Measurements from ENCODE around the gene GLUL. TPM values are rescaled to one million over a fixed set of nuclear protein-coding genes. Genes with fewer than 3 reads are reported as not detected.

The GLUL gene
- total RNA-seq, 1 donor from 2014 or later = 221 TPM

GRCh38 chr1:182332261-182333060, 59.1 kb downstream of the GLUL start:
- no peak for DNase-seq (ENCODE audit: low spot score)
- ATAC-seq = no peak

Other genes starting within 250 kb of the GLUL start
- gene TEDDM1, start 8.9 kb upstream of the GLUL start, total RNA-seq = not detected
- gene RGSL1, start 58.4 kb upstream of the GLUL start, total RNA-seq = not detected
- 2.2 TPM for gene RNASEL, start 197.5 kb upstream of the GLUL start, total RNA-seq
- 0.15 TPM for gene RGS16, start 212.6 kb upstream of the GLUL start, total RNA-seq